Effector CD8-positive, alpha-beta T cell (primary cell): ENCODE measurements around the gene SRP72.

Experiments used
- DNase-seq: peaks from one replicate; lab custom pipeline; 2025; lab: John Stamatoyannopoulos, UW

The SRP72 gene

DNA sequence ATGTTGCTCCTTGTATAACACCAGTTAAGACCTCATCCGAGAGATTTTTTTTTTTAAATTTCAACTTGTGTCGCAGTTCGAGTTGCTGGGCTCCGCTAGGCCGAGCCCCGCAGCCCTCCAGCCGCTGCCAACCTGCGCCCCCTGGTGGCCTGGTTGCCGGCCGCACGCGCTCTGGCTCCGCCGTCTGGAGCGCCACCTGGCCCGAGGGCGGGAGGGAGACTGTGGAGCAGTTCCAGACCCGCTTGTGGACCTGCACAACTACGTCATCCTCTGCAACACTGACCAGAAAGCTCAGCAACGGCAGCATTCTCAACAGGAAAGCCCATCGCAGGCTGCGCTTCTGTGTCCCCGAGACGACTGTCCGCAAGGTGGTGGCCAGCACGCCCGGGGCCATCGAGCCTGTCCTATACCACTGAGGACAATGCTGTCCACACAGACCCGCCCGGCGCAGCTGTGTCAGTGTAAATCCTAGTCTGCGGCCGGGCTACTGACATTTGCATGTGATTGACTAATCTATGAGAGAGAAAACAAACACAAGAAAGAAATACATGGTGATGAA, 77.2 kb downstream of the SRP72 start:
- DNase-seq, result peak; percentile 73

DNA sequence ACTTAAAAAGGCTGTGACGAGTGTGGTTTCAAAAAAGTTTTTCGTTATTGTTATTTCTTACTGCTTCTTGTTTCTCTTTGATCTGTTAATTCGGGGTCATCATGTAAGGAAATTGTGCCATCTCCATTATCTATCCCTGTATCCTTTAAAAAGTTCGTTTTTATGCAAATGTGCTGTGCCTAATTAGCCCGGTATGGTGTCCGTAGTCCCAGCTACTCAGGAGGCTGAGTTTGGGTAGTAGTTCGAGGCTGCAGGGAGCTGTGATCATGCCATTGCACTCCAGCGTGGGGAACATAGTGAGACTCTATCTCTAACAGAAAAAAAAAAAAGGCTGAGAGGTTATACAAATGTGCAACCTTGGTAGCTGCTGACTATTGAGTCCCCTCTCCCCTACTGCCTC, 83.2 kb downstream of the SRP72 start:
- no peak for DNase-seq

DNA sequence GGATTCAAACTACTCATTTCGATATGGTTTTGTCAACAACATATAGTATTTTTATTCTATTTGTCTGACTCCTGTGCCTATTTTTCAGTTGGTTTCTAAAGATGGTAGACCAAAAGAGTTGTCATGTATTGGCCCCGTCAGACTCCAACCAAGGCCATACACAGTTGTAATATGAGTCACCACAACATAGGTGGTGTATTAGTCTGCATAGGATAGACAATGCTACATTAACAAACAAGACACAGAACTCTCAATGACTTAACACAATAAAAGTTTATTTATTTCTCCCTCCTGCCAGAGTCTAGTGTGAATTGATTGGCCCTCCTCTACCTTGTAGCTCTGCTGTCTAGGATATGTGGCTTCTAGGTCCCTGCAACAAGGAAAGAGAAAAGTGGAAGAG, 84.1 kb downstream of the SRP72 start:
- no peak for DNase-seq

DNA sequence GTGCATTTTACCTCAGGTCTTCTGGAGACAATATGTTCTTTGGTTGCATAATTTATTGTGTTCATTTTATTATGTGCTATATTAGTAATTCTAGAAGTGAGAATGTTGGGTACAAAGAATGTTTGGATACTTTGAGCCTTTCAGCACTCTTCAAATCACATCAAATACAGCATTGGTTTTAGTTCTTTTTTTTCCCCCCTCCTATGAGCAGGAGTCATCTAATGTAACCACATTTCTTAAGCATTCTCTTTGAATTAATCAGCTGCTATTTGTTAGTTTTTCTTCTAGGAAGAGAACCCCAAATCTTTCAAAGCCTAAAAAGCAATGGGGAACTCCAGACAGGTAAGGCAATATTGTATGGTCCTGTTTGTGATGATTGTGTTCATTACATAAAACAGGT, 84.9 kb downstream of the SRP72 start:
- no peak for DNase-seq
